ENCODE data around the gene PIEZO2. TPM values are rescaled to one million over a fixed set of nuclear protein-coding genes. Genes with fewer than 3 reads are reported as not detected.

The PIEZO2 gene
- total RNA-seq, 1 donor from 2014 or later, result 20.4 TPM

DNA sequence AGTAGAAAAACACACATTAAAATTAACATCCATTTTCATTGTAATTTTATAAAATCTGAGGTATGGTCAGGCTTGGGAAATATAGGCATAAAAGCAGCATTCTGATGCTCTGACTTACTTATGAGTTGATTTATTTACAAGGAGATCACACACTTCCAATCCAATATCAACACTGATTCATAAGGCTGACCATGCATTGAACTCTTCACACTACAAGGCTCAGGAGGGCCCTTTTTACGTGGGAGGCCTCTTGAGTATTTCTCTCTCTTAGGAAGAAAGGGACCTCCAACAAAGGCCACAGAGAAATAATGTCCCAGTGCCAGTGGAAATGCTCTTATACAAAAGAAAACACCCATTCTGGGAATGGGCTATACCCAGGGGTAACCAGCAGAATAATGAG is 400.7 kb downstream of the PIEZO2 start:
- H3K36me3 ChIP-seq, result no peaks in the 10 kb centered on the region

DNA sequence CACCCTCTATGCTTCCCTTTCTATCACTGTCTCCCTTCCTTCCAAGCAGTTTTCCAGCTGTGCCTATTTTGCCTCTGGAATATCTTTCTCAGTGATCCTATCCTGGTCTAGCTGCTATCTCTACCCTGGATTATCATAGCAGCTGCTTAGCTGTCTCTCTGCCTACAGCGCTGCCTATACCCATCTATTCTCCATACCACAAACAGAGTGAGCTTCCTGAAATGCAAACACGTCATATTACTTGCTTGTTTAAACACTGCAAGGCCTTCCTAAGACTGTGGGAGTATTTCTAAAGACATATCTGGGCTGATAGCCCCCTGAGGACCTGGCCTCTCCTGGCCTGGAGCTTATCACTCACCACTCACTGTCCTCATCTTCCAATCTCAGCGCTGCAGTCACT is 403.4 kb downstream of the PIEZO2 start:
- TF ChIP-seq, protein P1, sequence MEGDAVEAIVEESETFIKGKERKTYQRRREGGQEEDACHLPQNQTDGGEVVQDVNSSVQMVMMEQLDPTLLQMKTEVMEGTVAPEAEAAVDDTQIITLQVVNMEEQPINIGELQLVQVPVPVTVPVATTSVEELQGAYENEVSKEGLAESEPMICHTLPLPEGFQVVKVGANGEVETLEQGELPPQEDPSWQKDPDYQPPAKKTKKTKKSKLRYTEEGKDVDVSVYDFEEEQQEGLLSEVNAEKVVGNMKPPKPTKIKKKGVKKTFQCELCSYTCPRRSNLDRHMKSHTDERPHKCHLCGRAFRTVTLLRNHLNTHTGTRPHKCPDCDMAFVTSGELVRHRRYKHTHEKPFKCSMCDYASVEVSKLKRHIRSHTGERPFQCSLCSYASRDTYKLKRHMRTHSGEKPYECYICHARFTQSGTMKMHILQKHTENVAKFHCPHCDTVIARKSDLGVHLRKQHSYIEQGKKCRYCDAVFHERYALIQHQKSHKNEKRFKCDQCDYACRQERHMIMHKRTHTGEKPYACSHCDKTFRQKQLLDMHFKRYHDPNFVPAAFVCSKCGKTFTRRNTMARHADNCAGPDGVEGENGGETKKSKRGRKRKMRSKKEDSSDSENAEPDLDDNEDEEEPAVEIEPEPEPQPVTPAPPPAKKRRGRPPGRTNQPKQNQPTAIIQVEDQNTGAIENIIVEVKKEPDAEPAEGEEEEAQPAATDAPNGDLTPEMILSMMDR (IDR thresholded peaks at IDR 0.05), result no peak
- DNase-seq (no peak), ATAC-seq (no peak)
- no peaks in the 10 kb centered on the region for H3K36me3 ChIP-seq
- H3K4me1 ChIP-seq, result no peaks in the 10 kb centered on the region
- H3K4me3 ChIP-seq, result no peak overlapping the region
- H3K27me3 ChIP-seq, result no peaks in the 10 kb centered on the region
- no peaks in the 10 kb centered on the region for H3K9me3 ChIP-seq
- intact Hi-C loops (cut with DNase I), result no loop called here
- H3K27ac ChIP-seq, result no peak overlapping the region

More for the DNA sequence above, 400.7 kb downstream of the PIEZO2 start:
- intact Hi-C loops (cut with DNase I), result no loop called here
- no peak overlapping the region for H3K27ac ChIP-seq
- TF ChIP-seq, protein P1 (IDR thresholded peaks at IDR 0.05), result no peak
- H3K9me3 ChIP-seq, result no peaks in the 10 kb centered on the region
- H3K4me3 ChIP-seq, result no peak overlapping the region
- DNase-seq (no peak), ATAC-seq (no peak)
- no peaks in the 10 kb centered on the region for H3K4me1 ChIP-seq
- no peaks in the 10 kb centered on the region for H3K27me3 ChIP-seq

DNA sequence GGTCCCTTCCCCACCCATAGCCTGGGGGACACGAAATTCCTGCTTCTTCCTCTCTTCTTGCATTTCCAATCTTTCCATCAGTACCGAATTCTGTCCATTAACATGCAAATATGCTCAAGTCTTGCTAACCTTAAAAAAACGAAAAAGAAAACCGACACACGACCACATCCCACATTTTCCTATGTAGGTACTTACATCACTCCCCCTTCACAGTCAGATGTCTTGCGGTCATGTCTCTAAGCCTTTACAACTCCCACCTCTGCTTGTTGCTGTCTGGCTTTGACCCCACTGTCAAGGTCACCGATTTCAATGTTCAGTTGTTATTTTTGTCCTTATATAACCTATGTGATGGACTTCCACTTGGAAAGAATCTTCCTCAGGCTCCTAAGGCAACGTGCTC is 404.1 kb downstream of the PIEZO2 start:
- H3K27ac ChIP-seq, result no peak overlapping the region
- H3K36me3 ChIP-seq, result no peaks in the 10 kb centered on the region
- no peaks in the 10 kb centered on the region for H3K9me3 ChIP-seq
- no peaks in the 10 kb centered on the region for H3K27me3 ChIP-seq
- TF ChIP-seq, protein P1 (IDR thresholded peaks at IDR 0.05), result no peak
- intact Hi-C loops (cut with DNase I), result no loop called here
- ATAC-seq (no peak), DNase-seq (no peak)
- H3K4me1 ChIP-seq, result no peaks in the 10 kb centered on the region
- H3K4me3 ChIP-seq, result no peak overlapping the region

DNA sequence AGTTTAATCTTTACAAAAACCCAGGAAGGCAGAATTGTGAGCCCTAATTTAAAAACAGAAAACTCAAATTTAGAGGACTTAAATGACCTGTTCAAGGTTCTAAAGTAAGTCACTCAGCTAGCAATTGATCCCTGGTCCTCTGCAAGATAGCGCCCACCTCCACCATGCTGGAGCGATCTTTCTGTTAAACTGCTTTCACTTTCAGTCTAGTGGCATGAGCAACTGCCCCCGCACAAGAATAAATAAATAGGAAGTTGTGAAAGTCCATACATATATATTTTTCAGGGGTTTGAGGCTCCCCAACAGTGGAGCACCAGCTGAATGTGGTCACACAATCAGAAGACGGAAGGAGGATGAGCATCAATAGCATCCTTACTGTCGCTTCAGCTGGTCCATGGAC is 405.6 kb downstream of the PIEZO2 start:
- Histone ChIP-seq H3K27ac (no peak overlapping the region), H3K27me3 (no peaks in the 10 kb centered on the region), H3K4me1 (no peaks in the 10 kb centered on the region), H3K9me3 (no peaks in the 10 kb centered on the region), H3K36me3 (no peaks in the 10 kb centered on the region), H3K4me3 (no peak overlapping the region)
- no peak for DNase-seq
- intact Hi-C loops (cut with DNase I), result no loop called here
- no peak for ATAC-seq
- TF ChIP-seq, protein P1 (IDR thresholded peaks at IDR 0.05), result no peak

DNA sequence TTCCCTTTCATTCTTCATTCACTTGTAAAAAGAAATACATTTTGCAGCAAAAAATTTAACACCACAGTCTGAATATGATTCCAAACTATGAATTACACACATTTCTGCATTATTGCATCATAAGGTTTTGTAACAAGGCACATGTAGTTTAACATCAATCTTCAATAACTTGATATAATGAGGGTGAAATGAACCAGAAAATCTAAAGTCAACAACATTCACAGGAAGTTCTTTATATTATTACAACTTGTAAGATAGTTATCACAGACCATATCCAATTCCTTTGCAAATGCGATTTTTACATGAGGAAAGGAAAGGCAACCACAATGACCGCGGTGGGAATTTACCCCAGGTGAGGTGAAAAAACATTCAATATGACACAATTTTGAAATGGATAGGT is 410.2 kb downstream of the PIEZO2 start:
- H3K9me3 ChIP-seq, result no peaks in the 10 kb centered on the region
- TF ChIP-seq, protein P1 (IDR thresholded peaks at IDR 0.05), result no peak
- intact Hi-C loops (cut with DNase I), result no loop called here
- no peaks in the 10 kb centered on the region for H3K36me3 ChIP-seq
- ATAC-seq (no peak), DNase-seq (no peak)
- H3K4me1 ChIP-seq, result no peaks in the 10 kb centered on the region
- H3K27me3 ChIP-seq, result no peaks in the 10 kb centered on the region
- no peak overlapping the region for H3K4me3 ChIP-seq
- H3K27ac ChIP-seq, result no peak overlapping the region

DNA sequence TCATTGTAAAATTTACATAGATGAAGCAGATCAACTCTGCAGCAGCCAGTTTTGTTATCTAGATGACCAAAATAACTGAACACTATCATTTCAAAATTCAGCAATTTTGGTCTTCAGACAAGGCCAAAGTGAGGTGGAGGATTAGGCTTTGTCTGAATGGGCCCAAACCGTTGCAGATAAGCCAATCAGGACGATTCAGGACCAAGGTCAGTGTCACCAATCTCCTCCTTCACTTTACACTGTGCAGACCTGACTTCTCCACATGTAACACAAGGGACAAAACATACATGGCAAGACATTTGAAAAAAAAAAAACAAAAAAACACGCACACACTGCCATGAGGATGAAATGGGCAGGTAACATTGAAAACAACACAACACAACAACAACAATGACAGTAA is 412.4 kb downstream of the PIEZO2 start:
- no peak overlapping the region for H3K4me3 ChIP-seq
- TF ChIP-seq, protein P1 (IDR thresholded peaks at IDR 0.05), result no peak
- intact Hi-C loops (cut with DNase I), result no loop called here
- no peaks in the 10 kb centered on the region for H3K36me3 ChIP-seq
- ATAC-seq (no peak), DNase-seq (no peak)
- no peaks in the 10 kb centered on the region for H3K9me3 ChIP-seq
- H3K4me1 ChIP-seq, result no peaks in the 10 kb centered on the region
- H3K27ac ChIP-seq, result no peak overlapping the region
- H3K27me3 ChIP-seq, result no peaks in the 10 kb centered on the region

Data from upper lobe of right lung (tissue), 1 donor.